GM18873 (cell line): Measurements from ENCODE around the gene TMEM92.

ENCODE experiments used
- ATAC-seq: cut with Tn5 transposase; IDR thresholded peaks from one replicate; pipeline ENCODE4 v1.9.1; 2021; ENCODE audit warnings: mild to moderate bottlenecking, moderate library complexity, moderate number of reproducible peaks; ENCODE audit not compliant: unreplicated experiment, low FRiP score

TMEM92 gene

GRCh38 chr17:50318501-50319285, 44.4 kb downstream of the TMEM92 start:
- no peak for ATAC-seq

- no peak for ATAC-seq
Measured at GRCh38 chr17:50319306-50320004, 45.2 kb downstream of the TMEM92 start.

- ATAC-seq: no peak
Measured at GRCh38 chr17:50322271-50322670, 48.0 kb downstream of the TMEM92 start.

GRCh38 chr17:50323060-50323459, 48.8 kb downstream of the TMEM92 start:
- no peak for ATAC-seq

GRCh38 chr17:50325906-50326305, 51.6 kb downstream of the TMEM92 start:
- no peak for ATAC-seq

GRCh38 chr17:50326831-50327364, 52.6 kb downstream of the TMEM92 start:
- ATAC-seq: no peak

GRCh38 chr17:50328363-50329325, 54.4 kb downstream of the TMEM92 start:
- ATAC-seq: no peak

GRCh38 chr17:50329716-50330115, 55.5 kb downstream of the TMEM92 start:
- no peak for ATAC-seq

- no peak for ATAC-seq
Measured at GRCh38 chr17:50330151-50330775, 56.0 kb downstream of the TMEM92 start.
